GM19397 (cell line): ENCODE results near the gene ITIH4.

Source experiments
- ATAC-seq: cut with Tn5 transposase; IDR thresholded peaks from one replicate; pipeline ENCODE4 v1.9.1; 2021; ENCODE audit warnings: mild to moderate bottlenecking, moderate library complexity; ENCODE audit not compliant: unreplicated experiment

The ITIH4 gene

GRCh38 chr3:52849656-52850055, 19.2 kb upstream of the ITIH4 start:
- ATAC-seq: no peak

- ATAC-seq: no peak
These were observed 18.1 kb upstream of the ITIH4 start for GRCh38 chr3:52848617-52849016.

- ATAC-seq: no peak
These were observed 17.3 kb upstream of the ITIH4 start for GRCh38 chr3:52847726-52848125.

- no peak for ATAC-seq
These were observed 16.8 kb upstream of the ITIH4 start for GRCh38 chr3:52847241-52847640.

GRCh38 chr3:52846432-52846965, 16.0 kb upstream of the ITIH4 start:
- ATAC-seq: no peak

- ATAC-seq: no peak
These were observed 15.4 kb upstream of the ITIH4 start for GRCh38 chr3:52845691-52846431.

- ATAC-seq: no peak
These were observed 14.7 kb upstream of the ITIH4 start for GRCh38 chr3:52845157-52845556.

- ATAC-seq: no peak
These were observed 14.0 kb upstream of the ITIH4 start for GRCh38 chr3:52844290-52844975.

- ATAC-seq: no peak
These were observed 13.4 kb upstream of the ITIH4 start for GRCh38 chr3:52843881-52844280.

GRCh38 chr3:52843108-52843865, 12.8 kb upstream of the ITIH4 start:
- ATAC-seq: no peak

- no peak for ATAC-seq
These were observed 12.0 kb upstream of the ITIH4 start for GRCh38 chr3:52842424-52842823.

GRCh38 chr3:52841981-52842340, 11.5 kb upstream of the ITIH4 start:
- no peak for ATAC-seq

GRCh38 chr3:52841211-52841980, 10.9 kb upstream of the ITIH4 start:
- no peak for ATAC-seq

GRCh38 chr3:52839892-52840545, 9.5 kb upstream of the ITIH4 start:
- ATAC-seq: no peak

- ATAC-seq: no peak
These were observed 8.8 kb upstream of the ITIH4 start for GRCh38 chr3:52839268-52839575.

- ATAC-seq: no peak
These were observed 8.2 kb upstream of the ITIH4 start for GRCh38 chr3:52838561-52839267.

- ATAC-seq: no peak
These were observed 6.5 kb upstream of the ITIH4 start for GRCh38 chr3:52836986-52837385.

GRCh38 chr3:52836471-52836845, 6.0 kb upstream of the ITIH4 start:
- no peak for ATAC-seq

- ATAC-seq: no peak
These were observed 5.4 kb upstream of the ITIH4 start for GRCh38 chr3:52835766-52836470.
